Activated T-helper 9 cell treated with anti-CD3 and anti-CD28 coated beads, Interleukin-2, amount 50 U/mL, for 16 hours (primary cell): ENCODE results near the gene SRRM5.
"Not testable (repeated sequence)": the region's sequence is repeated elsewhere in the genome, so short reads cannot be mapped to it uniquely, and the experiment has no call there.

ENCODE experiments used
- DNase-seq: peaks from one replicate; pipeline ENCODE4 v3.0.0-alpha.2; 2020; ENCODE audit warnings: low read depth

The SRRM5 gene

DNA sequence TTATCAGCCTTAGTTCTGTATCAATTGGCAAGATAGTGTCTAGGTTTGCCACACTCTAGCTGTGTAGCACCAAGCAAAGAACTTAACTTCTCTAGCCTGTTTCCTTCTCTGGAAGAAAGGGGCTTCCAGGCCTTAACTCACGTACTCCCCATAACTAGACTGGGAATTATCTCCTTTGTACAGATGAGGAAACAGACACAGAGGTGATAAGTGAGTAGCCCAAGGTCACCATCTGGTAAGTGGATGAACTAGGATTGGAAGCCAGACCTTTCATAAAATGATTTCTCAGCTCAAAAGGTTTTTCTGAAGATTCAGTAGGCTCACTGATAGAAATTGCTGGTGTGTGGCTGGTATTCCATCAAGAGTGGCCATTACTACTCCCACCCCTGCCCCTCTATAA is 4.4 kb downstream of the SRRM5 start:
- no peak for DNase-seq

DNA sequence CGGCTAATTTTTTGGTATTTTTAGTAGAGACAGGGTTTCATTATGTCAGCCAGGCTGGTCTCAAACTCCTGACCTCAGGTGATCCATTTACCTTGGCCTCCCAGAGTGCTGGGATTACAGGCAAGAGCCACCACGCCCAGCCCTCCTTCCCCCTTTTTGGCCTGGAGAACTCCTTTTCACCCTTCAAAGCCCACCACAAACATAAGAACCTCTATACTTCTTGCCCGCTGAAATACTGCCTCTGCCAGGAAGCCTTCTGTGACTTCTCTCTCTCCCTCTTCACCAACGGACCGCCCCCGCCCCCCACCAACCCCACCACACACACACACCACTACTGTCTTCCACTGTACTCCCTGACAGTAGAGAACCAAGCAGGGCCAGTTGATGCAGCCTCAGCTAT is 5.1 kb downstream of the SRRM5 start:
- DNase-seq: no peak

DNA sequence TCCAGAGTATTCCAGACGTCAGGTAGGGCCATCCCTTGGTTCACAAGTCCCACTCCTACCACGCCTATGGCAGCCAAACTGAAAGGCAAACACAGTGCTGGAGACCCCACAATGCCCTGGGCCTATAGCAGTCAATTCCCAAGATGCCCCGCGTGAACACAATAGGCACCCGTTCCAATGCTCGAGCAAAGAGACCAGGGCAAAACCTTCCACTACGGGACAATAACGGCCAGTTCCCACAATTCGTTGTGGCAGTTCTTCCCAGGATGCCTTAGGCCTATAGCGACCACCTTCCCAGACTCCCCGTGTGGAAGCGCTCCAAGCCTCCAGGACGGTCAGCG is 7.0 kb downstream of the SRRM5 start:
- DNase-seq: peak; percentile 23

DNA sequence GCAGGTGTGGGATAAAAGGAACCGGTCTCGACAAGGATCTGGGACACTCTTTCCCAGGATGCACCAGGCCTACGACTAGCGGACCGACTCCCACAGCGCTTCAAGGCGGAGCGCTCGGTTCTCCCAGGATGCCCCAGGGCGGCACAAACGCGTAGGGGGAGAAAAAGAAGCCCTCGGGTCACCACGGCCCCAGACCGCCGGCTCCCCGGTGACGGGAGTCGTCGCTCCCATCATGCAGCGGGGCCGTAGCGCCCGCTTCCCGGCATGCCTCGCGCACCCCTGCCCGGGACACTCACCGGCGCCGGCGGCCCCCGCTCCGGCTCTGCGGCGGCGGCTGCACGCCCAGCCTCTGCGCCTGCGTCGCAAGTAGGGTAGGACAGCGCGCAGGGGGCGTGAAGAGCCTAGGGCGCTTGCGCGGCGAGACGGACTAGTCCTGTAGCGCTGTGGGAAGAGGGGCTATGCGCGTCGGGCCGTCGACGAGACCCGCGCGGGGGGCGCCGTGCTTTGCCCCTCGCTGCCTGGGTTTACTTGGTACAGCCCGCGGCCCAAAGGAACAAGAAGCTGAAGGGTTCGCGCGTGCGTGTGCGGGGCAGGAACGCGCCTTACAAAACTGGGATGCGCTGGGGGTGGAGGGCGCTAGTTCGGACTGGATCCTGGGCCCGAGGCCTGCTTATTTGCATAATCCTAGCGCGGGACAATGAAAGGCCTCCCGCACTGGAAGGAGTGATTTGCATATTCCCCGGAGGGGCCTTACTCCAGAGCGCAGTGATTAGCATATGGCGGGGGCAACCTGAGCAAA is 7.6 kb downstream of the SRRM5 start, which contains the start of gene ZNF428:
ZNF428 (minus strand) TSS at position 368 of the 799 bp plus-strand sequence. CDS start 5,325 bp downstream, outside the sequence.
- DNase-seq: peak; percentile 83

DNA sequence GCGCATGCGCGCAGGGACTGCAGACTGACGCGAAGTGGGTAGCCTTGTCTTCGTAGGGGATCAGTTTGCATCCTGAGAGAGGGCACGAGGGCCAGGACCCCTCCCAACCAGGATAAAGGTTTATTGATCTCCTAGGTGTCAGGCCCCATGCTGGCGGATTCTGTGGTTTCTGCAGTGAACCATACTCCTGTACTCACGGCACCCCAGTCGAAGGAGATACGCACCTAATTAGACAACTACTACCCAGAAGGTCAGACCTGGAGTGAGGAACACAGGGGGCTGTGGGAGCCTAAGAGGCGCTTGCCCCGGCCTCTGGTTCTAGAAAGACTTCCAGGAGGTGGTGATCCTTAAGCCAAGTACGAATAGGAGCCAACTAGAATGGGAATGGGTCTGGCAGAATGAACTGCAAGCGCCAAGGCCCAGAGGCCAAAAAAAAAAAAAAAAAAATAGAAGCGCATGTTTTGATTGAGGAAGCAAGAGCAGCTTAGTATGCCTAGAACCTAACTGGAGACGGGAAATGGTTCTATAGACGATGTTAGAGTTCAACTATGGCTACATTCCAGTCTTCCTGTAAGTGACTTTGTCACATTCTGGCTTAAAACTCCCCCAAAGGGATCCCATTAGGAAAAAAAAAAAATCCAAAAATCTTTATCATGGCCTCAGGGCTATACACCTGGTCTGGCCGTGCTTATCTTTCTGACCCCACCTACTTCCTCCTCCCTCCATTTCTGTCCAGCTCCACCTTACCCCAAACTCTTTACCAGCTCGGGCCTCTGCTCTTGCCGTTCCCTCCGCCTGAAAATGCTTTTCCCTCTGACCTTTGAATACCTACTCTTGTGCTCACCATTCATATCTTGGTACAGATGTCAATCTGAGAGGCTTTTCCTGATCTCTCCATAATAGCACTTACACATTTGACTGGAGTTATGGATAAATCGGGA is 8.4 kb downstream of the SRRM5 start:
- DNase-seq: peak; percentile 76

DNA sequence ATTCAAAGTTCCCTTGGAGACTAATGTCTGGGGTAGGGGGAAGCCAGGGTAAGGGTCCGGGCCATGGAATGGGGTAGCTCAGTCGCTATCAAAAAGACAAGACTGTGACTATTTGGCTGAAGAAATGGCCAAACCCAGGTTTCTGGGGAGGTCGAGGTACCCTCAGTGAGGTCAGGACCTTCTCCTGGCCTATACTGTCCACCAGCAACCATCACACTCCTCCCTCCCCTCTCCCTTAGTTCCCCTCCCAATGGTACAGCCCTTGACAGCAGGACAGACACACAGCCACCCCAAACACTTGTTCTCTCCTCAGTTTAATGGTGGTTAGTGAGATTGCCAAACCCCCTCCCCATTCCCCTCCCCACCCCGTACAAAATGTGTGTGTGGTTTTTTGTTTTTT is 10.2 kb downstream of the SRRM5 start:
- no peak for DNase-seq

DNA sequence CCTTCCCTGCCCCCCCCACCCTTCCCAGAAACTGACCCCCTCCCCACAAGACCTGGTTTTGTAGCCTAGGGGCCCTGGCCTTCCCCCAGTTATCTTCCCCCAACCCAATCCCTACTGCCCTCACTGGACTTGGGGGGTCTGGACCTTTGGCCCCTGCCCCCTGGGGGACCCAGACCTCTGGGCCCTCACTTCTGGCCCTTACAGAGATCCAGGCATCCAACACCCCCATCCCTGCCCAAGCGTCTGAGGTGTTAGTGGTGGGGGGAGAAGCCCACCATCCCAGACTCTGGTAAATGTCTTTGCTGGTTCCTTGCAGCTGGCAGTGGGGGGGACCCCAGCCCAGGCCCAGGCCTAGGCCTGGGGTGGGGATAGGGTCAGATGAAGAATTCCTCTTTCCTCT is 11.1 kb downstream of the SRRM5 start:
- DNase-seq: no peak

DNA sequence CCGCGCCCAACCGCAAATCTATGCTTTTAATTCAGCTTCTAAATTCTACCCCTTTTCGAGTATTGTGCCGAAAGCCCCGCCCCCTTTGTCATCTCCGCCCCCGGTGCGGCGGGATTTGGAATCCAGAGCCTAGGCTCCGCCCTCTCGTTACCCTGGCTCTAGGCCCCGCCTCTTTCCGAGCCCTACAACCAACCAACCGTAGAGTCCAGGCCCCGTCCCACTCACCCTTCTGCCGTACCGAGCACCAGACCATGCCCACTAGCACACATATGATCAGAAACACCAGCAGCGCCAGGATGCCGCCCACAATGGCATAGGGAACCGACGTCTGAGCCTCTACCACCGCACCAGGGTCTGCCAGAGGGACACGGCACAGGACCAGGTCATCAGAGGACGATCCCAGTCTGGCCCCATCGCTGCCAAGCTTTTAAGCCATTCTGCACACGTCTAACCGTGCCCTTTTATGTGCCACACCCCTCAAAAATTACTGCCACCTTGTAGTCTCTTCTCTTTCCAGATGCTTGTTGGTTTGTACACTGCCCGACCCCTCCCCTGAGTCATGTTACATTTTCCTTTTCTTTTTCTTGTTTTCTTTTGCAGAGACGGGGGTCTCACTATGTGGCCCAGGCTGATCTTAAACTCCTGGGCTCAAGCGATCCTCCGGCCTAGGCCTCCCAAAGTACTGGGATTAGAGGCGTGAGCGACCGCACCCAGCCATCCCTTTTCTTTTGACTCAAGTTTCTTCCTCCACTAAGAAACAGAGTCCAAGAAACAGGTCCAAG is 12.2 kb downstream of the SRRM5 start:
- DNase-seq: no peak

DNA sequence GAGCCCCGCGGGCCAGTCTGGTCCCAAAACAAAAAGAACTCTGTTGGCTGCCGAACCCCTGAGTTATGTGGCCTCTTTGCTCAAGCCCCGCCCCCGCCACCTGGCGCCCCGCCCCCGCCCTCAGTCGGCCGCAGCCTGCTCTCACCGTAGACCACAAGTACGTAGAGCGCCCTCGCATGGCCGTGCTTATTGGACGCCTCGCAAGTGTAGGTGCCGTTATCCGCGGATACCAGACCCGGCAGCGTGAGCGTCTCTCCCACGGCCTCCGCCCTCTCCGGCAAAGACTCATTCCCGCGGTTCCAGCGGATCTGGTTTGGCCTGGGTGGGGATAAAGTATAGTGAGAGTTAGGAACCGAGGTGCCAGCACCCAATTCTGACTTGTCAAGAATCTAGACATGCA is 13.0 kb downstream of the SRRM5 start:
- DNase-seq: peak; percentile 77

DNA sequence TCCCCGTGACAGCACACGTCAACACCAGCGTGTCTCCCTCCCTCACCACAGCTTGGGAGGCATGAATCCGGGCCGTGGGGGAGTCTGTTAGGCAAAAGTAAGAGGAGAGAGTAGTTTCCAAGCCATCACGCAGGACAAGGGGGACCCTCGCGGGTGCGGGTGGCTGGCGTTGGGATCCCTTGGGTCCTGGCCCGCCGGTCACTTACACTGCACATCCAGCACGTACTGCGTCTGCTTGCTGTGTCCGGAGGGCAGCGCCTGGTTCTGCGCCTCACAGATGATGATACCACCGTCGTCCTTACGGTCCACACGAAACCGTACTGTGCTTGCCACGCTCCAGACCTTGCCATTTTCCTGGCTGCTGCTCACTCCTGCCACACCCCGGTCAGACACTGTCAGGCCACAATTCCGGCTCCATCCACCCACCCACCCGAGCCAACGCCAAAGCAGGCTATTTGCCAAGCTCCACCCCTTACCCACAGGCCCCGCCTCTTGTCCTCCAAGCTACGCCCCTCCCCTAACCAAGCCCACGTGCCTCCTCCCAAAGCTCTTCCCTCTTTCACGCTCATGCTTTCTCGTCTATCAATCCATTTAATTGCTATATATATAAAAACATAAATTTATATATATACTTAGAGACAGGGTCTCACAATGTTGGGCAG is 14.2 kb downstream of the SRRM5 start:
- no peak for DNase-seq

DNA sequence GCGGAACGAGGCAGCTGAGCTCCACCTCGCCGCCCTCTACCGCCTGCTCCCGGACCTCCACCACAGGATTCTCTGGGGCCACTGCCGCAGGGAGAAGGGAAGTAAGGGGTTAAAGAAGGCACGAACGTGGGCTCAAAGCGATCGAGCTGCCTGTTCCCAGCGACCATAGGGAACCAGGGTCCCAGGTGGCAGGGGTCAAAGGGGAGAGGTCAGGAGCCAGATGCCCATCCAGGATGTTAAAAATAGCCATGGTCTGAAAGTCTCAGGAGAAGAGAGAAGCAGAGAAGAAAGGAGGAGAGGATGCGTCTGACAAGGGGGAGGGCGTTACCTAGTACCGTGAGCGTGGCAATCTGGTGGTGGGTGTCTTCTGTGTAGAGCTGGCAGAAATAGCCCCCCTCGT is 14.9 kb downstream of the SRRM5 start:
- no peak for DNase-seq

DNA sequence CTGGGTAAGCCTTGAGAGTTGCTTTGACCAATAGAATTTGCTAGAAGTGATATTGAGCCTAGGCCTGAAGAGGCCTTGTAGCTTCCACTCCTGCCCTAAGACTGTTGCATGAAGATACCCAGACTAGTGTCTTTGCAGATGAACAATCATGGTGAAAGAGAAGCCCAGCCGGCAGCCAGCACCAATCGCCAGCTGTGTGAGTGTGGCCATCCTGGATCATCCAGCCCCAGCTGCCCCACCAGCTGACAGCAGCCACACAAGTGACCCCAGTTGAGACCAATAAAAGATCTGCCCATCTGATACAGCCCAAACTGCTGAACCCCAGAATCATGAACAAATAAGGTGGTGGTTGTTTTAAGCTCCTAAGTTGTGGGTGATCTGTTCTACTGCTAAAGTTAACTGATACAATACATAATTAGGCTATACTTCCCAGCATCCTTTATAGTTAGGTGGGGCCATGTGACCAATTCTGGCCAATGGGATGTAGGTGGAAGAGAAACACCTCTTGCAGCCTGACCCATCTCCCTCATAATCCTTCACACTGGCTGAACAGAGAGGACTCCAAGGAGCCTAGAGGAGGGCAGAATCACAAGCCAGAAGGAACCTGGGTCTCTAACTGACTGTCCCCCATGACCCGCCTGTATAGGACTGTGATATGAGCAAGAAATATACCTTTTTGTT is 16.9 kb downstream of the SRRM5 start:
- DNase-seq: no peak

DNA sequence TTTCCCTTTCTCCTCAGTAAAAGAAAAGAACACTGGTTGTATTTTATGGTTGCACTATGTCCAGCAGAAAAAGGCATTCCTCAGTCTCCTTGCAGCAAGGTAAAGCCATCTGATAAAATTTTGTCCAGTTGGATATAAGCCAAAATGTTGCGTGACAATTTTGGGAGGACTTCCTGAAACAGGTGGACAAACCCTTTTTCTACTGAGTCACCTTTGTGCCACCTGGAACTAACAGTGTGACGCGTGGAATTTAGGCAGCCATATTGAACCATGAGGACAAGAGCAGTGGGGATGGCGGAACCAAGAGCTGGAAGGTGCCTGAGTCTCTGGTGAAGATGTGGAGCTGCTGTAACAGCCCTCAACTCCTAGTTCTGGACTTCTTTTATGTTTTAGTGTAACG is 19.6 kb downstream of the SRRM5 start:
- no peak for DNase-seq

DNA sequence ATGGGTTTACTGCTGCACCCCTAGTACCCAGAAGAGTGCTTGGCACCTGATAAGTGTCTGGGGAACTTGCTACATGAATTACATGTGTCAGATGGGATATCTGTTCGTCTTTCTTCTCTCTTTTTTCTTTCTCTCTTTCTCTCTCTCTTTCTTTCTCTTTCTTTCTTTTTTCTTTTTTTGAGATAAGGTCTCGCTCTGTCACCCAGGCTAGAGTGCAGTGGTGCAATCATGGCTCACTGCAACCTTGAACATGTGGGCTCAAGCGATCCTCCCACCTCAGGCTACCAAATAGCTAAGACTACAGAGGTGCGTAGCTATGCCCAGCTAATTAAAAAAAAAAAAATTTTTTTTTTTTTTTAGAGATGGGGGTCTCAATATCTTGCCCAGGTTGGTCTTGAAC is 21.6 kb downstream of the SRRM5 start:
- no peak for DNase-seq

DNA sequence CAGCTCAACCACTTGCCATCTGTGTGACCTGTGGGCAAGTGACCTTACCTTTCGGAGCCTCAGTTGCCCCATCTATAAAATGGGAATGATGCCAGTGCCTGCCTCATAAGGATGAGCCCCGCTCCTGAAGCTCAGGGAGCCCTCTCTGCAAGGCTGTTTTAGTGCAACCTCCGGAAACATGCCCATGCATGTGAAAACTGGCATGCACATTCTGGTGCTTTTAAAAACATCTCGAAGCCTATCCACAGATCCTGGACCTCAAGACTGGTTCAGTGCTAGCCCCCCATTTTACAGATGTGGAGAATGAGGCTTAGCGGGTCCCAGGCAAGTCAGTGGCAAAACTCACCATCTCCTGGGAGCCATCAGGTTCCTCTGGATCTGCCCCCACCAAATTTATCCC is 22.2 kb downstream of the SRRM5 start:
- no peak for DNase-seq

DNA sequence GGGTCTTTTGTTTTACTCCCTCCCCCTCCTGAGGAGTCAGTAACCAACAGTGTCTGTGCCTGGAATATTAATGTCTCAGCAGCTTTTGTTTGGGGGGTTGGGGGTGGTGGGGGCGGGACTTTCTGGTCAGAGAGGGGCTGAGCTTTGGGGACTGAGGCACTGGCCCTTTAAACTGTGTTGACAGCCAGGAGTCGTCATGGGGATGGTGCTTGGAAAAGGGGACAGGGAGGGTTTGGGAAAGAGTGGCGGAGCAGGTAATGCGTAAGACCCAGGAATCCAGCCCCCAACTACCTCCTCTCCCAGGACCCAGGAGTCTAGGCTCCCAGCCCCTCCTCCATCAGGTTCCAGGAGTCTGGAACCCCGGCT is 22.6 kb downstream of the SRRM5 start:
- no peak for DNase-seq

DNA sequence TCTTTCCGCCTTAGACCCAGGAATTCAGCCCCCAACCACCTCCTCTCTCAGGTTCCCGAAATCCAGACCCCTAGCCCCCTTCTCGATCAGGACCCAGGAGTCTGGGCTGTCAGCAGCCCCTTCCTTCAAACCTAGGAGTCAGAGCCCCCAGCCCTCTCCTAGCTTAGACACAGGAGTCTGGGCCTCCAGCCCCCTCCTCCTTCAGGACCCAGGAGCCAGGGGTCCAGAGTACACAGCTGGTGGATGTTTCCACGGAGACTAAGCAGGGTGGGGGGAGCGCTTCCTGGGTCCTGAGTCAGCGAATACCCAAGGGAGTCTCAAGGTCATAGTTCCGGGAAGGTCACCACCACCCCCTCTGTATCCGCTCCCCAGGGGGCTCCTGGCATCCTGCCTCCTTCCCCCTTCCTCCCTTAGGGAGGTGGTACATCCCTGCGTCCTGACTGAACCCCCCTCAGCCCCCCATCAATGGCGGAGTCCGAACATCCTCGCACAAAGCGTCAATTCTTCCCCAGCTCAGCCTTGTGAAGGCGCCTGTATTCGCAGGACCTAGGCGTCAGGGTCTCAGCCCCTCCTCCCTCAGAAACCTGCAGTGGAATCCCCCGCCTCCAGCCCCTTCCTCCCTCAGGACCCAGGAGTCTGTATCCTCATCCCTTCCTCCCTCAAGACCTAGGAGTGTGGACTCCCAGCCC is 23.1 kb downstream of the SRRM5 start:
- DNase-seq: no peak

DNA sequence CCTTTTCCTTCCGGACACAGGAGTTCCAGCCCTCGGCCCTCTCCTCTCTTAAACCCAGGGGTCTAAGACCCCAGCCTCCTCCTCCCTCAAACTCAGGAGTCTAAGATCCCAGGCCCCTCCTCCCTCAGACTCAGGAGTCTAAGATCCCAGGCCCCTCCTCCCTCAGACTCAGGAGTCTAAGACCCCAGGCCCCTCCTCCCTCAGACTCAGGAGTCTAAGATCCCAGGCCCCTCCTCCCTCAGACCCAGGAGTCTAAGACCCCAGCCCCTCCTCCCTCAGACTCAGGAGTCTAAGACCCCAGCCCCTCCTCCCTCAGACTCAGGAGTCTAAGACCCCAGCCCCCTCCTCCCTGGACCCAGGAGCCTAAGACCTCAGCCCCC is 23.7 kb downstream of the SRRM5 start:
- DNase-seq: not testable (repeated sequence)

DNA sequence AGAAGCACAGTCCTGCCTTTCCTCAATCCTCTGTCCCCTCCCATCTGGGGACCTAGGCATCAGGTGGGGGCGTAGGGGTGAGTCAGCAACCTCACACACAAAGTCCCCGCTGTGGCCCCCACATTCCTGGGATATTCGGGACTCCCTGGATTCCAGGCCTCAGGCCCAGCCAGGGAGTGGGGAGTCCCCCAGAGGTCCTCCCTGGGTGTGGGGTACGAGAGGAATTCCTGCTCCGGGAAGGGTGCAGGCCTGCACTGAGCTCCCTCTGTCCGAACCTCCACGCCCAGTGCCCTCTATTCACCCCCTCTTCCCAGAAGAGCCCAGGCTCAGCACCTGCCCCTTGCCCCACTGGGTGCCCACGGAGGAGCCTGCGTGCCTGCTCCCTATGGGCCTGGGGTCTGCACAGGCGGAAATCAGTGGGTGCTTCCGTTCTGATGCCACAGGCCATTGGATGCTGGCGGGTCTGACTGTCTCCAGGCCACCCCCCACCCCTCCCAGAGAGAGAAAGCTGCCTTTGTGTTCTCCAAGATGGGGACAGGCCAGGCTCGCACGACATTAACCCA is 24.3 kb downstream of the SRRM5 start:
- DNase-seq: no peak

DNA sequence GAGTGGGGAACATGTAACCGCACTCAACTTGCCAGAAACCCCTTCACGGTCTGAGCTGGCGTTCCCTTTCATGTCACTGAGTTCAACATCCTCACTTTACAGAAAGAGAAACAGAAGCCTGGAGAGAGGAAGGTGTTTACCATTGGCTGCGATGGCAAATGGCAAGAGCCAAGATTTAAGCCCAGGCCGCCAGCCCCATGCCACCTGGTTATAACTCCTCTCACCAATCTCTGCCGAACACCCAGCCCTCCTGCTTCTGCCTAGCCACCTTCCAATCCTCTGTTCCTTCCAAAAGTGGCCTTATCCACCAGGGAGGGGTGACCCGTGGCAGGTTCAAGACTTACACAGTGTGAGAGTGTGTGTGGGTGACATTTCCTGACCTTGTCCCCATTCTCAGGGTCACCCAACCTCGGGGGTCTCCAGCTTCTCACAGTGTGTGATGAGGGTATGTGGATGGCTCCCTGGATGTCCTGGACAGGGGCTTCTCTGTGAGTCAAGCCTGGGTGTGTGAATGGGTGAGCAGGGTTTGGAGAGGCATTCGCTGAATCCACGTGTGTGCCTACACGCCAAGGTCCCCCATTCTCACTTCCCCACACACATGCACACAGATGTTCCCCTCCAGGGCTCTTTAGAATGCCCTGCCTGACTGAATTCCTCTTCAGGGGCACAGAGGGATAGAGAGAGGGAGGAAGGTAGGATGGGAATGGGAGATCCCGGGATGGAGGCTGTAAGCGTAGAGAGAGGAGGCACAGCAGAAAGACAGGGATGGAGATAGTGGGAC is 26.5 kb downstream of the SRRM5 start:
- no peak for DNase-seq
